GM18873 (cell line): Measurements from ENCODE around the gene C2orf74.

Experiments
- ATAC-seq: cut with Tn5 transposase; IDR thresholded peaks from one replicate; pipeline ENCODE4 v1.9.1; 2021; ENCODE audit warnings: mild to moderate bottlenecking, moderate library complexity, moderate number of reproducible peaks; ENCODE audit not compliant: unreplicated experiment, low FRiP score

C2orf74 gene

DNA sequence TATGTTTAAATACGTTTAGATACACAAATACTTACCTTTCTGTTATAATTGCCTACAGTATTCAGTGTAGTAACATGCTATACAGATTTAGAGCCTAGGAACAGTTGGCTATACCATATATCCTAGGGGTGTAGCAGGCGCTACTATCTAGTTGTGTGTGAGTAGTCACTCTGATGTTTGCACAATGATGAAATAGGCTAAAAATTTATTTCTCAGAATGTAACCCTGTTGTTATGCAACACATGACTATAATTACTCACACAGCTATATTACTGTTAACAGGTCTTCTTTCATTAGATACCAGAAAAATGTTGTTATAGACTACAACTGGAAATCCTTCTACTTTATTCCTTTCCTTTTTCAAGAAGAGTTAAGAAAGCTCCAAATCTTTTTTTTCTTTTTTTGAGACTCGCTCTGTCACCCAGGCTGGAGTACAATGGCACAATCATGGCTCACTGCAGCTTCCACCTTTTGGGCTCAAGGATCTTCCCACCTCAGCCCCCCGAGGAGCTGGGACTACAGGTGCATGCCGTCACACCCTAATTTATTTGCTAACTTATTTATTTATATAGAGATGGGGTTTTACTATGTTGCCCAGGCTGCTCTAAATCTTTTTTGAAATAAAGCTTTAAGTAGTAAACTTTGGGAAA lies 48.5 kb downstream of the C2orf74 start:
- no peak for ATAC-seq

GRCh38 chr2:61214171-61214570 lies 52.2 kb downstream of the C2orf74 start:
- no peak for ATAC-seq
